EH (cell line): ENCODE data around the gene TENM3.
"Not testable (repeated sequence)": the region's sequence is repeated elsewhere in the genome, so short reads cannot be mapped to it uniquely, and the experiment has no call there.

Experiments
- DNase-seq: peaks from one replicate; pipeline ENCODE4 v3.0.0-alpha.2; 2015; ENCODE audit warnings: low read depth

The TENM3 gene

DNA sequence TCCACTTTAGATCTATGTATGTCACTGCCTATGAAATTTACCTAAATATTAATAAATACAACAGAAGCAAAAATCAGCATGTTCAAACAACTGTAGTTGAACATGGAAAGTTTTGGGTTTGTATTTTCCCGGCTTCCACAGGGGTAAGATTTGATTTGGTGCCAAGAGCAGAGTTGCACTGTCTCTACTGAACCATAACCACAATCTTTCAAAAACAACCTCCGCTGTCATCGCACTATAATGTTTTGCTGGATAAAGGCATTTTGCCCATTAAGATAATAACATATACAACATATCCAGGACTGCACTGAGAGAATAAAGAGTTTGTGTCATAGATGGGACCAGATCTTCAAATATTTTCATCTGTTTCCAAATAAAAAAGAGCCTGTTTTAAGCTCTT lies 94.9 kb downstream of the TENM3 start:
- DNase-seq = peak; percentile 8

DNA sequence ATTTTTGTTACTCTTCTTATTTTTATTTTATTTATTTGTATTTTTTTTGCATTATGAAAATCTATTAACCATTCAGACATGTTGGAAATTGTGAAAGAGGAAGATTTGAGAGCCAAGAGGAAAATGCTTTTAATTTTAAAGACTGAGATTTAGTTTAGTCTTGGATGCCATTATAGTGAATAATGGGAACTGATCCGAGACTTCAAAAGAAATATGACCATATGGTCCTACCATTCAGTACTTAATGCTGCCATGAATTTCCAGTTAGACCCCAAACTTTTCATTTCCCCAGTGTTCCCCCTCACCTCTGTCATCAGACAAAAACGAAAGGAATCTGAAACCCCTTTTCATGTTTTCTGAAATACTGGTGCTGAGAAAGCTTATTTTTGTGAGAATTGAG lies 95.5 kb downstream of the TENM3 start:
- DNase-seq = peak; percentile 44

DNA sequence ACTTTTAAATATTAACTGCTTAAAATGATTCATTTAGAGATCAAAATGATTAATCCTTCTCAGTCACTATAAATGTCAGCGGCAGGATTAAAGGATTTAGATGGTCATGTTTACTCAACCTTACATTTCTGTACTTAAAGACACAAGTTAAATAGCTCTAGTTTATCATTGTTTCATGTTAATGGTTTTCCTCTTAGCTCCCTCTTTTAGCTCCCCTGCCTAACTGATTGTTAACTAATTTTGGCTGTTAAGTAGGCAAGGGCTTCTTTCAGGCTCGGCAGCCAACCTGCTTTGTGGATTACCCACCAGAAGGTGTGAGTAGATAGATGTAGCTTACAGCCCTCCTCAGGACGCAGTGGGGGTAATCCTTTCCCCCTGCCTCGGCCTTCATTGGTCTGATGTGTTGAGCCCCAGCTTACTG lies 96.0 kb downstream of the TENM3 start:
- DNase-seq = peak; percentile 12

DNA sequence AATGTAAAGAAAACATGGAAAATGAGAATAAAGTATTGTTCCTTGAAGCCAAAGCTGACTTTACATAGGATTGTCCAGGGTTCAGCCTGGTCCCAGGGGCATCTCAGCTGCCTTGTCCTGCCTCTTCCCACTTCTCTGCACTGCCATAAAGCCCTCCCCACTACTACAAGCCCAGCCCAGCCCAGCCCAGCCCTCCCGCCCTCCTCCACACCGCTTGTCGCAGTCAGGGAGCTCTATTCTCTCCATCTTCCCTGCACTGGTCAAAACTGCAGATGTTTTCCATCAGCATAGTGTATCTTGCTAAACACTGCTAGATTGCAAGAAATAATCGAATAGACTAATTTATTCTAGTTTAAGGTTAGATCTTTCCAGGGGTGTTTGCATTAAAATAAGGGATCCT lies 100.3 kb downstream of the TENM3 start:
- no peak for DNase-seq

DNA sequence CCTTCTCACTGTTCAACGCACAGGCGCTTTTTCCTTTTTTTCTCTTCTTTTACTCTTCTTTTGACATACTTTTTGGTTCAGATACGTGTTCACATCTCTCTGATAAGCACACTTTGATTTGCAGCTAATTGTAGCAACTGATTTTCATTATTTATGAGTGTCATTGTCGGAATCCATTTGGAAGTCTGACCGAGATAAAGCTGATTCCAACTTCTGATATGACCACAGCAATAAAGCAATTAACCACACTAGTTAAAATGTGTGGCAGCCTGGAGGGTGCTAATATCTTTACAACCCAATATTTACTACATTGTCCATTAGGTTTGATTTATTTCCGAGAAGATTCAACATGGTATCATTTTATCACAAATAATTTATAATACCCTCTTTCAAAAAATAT lies 101.8 kb downstream of the TENM3 start:
- no peak for DNase-seq

DNA sequence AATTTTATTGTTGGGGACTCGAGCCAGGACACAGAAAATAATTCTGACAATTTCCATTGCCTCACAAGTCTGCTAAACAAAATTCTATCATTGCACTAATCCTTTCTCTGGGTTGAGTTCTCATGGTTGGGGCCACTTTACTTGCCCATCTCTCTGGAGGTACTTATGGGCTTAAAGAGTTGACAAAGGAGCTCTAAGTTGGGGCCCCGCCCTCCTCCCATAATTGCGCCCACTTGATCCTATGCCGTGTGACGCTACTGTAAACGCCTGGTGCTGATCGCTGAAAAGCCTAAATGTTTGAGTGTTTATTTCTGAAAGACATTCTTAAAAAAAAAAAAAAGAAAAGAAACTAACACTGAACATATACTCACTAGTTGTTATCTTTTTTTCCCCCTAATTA lies 103.0 kb downstream of the TENM3 start:
- no peak for DNase-seq

DNA sequence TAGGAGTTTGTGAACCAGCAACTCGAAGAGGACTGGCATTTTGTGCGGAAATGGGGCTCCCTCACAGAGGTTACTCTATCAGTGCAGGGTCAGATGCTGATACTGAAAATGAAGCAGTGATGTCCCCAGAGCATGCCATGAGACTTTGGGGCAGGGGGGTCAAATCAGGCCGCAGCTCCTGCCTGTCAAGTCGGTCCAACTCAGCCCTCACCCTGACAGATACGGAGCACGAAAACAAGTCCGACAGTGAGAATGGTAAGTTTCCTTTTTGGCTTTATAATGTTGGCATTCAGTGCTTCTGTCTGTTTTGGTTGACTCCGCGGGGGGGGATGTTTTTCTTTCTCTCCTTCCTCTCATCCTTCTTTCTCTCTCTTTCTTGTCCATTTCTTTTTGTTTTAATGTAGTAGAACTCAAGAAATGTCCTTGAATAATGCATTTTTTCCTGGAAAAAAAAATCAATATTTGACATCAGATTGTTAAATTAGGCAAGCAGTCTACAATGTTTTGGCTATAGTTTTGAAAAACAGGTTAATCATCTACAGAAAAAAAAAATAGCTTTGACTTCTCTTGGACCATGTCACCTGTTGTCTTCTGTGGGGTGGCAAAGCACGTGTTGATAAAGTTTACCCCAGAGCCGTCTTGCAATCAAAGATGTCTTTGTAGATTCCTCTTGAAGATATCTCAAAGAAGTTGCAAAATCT lies 103.6 kb downstream of the TENM3 start:
- DNase-seq = no peak

DNA sequence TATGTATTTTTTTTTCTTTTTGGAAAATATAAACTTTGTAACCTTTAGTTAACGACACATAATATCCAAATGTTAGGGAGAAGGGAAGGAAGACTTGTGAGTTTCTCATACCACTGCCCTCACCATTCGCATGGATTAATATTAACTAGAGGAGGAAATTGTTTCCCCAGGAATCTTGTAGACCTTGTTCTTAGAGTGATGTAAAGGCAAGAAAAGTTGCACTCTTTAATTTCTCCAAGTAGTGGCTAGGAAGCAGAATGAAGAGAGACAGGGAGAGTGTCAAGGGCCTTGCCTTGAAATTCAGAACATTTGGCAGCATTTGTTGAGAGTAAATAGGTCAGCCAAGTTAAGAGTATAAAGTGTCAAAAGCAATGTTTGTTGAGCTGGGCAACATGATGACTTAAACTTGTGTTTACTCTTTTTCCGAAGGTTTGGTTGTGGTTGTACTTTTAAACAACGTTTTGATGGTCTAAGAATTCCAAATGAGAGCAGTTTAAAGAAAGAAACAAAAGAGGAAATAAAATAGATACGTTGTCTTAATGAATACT lies 105.7 kb downstream of the TENM3 start:
- DNase-seq = no peak

DNA sequence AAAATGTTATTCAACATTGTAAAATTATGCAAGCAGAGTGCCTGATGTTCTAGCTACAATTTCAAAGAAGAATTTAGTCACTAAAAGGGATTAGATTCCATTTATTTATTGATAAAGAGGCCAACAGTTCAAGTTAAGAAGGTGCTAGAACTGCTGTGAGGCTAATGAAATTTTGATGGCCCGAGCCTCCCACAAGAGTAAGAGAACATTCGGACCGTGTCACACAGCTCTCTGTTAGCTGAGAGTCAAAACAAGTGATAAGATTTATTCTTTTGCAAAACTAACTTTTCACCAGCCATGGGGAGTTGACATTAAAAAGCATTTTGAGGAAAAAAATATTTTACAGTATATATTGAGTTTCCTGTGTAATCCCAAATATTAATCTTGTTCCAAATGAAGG lies 106.8 kb downstream of the TENM3 start:
- DNase-seq = no peak

DNA sequence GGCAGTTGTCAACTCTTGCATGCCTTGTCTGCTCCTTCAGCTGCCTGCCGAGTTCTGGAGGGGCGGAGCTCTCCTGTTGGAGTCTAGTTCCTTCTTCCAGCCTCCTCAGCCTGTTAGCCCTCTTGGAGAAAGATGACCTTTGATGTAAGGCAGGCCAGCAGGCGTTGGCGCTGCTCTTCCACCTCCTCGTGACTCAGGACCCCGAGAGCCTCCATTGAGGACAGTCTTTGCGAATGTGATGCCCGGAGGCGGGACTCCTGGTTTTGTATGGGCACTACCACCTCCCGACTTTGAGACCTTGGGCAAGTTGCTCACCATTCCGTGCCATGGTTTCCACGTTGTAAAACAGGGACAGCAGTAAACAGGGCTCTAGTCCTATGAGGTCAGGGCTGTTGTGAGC lies 108.3 kb downstream of the TENM3 start:
- no peak for DNase-seq

DNA sequence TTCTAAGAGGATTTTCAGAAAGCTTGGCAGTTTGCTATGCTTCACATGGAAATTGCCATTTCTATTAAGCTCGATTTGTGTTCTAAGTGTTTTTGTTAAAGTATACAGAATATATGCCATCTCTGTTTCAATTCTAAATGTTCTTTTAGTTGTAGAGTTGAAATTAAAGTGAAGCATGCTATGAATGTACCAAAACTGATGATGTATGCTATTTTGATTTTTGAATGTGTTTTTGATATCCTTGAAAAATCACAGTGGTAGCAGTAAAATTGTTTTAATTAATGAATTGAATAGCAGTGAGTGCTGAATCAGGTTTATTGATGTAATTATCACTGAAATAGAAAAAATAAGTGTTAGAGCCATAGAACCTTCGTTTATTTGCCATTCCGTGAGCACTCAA lies 110.9 kb downstream of the TENM3 start:
- DNase-seq = no peak

DNA sequence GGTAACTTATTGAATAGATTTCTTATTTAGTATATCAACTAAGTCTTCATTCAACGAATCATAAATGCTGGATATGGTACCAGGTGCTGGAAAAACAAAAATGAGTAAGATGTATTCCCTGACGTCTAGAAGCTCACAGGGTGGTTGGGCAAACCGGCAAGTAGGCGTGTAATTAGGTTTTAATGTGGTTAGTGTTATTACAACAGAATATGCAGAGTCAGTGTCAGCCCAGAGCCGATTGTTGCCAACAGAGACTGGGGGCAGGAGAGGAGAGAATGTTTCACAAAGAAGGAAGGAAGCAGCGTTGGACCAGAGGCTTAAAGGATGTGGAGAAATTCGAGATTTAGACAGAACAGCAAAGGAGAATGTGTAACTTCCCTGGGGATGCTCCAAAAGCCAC lies 111.7 kb downstream of the TENM3 start:
- peak; percentile 4 for DNase-seq

DNA sequence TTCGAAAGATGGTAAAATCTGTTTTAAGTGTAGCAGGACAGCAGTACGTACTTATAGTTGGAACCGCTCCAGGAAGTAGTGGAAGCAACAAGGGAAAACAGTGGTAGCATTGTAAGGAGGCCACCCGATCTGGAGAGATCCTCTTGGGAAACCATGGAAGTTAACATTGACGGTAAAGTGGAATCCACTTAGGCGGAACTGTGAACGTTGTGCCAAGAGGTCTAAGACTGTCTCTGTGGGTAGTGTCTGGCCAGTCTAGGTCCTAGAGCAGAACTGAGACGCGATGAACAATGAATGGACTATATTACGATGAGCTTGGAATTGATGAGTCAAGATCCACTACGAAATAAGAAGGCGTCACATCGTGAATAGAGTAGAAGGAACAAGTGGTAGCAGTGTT lies 124.0 kb downstream of the TENM3 start:
- DNase-seq = no peak

DNA sequence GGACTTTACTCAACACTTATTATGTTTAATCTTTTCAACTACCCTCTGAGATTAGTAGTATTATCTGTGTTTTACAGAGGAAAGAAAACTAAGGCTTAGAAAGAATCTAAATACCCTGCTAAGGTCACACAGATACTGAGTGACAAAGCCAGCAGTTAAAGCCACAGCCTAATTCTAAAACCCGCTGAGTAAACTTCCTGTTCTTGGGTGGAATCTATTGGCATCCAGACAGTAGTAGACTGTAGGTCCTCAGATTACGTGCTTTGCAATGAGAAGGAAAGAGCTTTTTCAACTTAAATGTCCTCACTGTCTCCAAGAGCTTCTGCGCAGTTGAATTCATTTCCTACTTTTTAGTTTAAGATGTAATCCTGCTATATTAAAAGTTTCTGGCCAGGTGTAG lies 126.0 kb downstream of the TENM3 start:
- DNase-seq = peak; percentile 71

DNA sequence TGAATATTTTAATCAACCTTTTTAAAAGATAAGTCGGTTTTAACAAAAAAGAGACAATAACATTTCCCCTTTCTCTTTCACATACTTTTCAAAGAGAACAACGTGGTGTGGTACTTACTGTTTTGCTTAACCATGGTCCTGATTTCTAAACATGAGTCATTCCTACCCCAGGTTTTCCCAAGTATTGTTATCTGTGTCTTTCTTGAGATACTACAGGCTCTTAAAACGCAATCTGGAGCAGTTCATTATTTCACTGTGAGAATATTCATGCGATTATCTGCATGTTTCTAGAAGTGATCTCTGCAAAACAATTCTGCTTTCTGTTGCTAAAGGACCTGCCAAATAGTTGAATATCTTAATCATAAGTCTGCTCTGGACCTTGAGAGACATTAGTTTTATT lies 127.3 kb downstream of the TENM3 start:
- DNase-seq = peak; percentile 5

DNA sequence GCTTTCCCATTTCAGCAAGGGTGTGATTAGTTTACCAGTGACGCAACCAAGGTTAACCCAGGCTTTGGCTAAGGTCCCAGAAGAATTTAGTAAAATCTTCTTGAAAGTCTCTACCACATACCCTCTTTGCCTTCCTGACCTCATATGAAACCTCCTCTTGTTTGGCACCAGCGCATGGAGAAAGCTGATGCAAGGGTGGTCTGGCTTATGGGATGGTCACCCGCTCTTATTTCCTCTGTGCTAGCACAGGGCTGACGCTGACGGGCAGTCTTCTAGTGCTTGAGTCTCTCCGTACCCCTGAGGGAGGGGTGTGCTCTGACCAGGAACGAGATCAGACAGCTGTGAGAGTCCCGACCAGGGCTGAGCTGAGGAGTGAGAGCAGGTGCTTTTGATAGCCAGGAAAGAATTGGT lies 137.6 kb downstream of the TENM3 start:
- no peak for DNase-seq

DNA sequence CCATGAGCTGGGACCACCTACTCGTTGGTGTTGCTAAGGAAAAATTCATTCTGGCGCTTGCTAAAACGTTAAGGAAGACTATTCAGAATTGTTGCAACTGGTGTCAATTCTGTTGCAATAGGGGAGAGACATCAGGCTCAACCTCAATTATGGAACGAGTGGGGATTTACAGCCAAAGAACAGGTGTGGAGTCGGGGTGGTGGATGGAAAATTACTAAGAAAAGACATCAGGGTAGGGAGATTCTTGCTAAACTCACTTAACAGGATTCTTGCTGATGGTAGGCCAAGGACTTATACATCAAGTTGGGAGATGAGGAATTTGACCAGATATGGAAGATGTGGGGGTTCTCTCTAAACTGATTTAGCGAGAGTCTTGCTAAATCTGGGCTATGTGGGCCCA lies 139.7 kb downstream of the TENM3 start:
- no peak for DNase-seq

DNA sequence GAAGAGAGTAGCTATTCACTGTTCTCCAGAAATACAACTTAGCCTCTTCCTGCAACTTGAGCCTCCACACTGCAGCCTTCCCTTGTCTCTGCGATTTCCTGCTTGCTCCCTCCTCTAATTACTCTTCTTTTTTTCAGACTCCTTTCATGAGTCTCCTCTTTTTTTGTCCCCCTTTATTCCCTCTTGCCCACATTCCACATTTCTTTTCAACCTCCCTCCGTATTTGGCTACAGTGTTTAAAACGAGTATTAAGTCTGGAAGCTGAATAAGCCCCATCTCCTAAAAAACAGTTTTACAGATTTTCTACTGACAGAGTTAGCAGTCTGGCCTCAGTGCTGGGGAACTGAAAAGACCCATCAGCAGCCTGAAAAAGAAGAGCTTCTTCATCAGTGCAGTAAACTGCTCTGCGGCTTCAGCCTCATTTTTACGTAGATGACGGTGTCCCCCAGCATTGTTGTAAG lies 141.5 kb downstream of the TENM3 start:
- peak; percentile 13 for DNase-seq

DNA sequence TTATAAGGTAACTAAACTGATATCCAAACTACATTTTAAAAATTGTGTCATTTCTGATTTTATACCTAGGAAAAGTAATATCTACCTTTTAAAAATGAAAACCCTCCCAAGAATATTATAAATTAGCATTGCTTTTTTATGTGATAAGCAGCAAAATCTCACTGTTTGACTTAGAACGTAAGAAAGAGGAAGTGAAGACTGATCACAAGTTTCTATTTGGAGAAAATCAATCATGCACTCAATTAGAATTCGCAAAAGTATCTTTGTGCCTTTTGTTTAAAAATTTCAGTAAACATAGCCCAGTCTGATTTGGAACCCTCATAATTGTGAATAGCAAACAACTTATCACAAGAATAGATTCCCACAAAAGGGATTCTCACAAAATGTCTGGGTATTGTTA lies 142.7 kb downstream of the TENM3 start:
- DNase-seq = no peak

DNA sequence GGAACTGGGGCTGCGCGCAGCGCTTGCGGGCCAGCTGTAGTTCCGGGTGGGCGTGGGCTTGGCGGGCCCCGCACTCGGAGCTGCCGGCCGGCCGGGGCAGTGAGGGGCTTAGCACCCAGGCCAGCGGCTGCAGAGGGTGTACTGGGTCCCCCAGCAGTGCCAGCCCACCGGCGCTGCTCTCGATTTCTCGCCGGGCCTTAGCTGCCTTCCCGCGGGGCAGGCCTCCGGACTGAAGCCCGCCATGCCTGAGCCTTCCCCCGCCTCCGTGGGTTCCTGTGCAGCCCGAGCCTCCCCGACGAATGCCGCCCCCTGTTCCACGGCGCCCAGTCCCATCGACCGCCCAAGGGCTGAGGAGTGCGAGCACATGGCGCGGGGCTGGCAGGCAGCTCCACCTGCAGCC lies 143.4 kb downstream of the TENM3 start:
- DNase-seq = not testable (repeated sequence)

DNA sequence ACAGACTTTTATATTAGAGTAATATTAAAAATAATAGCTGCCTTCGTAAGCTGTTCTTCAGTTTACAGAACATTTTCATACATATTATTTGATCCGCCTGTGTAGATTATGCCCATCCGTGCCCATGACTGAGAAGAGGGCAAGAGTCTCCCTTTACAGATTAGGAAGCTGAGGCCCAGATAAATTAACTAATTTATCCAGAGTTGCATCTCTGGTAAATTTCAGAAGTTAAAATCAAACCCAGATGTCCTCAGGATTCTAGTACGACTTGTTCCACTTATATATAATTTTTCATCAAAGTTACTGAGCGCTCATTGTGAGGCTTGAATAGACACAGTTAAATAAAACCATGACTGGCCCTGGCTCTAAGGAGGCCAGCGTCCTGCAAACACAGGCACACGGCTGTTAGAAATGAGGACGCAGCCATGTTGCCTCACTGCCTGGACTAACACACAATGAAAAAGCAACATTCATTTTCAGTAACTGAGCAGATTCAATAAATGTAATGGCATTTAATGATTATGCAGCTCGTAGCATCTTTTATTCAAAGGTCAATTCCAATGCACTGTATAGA lies 148.0 kb downstream of the TENM3 start:
- DNase-seq = no peak

DNA sequence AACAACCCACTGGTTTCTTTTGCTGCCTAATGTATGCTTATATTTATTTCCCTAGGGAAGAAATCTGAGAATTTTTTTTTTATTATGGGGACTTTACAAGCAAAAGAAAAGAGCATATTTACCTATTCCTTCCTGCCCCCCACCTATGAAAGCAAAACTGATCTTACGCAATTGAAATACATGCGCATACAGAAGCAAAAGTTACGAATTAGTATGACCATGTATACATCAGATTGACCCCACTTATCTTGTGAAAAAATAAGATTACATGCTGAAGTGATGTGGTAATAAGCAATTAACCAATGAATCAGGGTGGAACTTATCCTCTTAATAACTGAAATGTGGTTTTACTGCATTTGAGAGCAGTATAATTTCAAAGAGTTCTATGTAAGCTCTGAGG lies 151.0 kb downstream of the TENM3 start:
- no peak for DNase-seq

DNA sequence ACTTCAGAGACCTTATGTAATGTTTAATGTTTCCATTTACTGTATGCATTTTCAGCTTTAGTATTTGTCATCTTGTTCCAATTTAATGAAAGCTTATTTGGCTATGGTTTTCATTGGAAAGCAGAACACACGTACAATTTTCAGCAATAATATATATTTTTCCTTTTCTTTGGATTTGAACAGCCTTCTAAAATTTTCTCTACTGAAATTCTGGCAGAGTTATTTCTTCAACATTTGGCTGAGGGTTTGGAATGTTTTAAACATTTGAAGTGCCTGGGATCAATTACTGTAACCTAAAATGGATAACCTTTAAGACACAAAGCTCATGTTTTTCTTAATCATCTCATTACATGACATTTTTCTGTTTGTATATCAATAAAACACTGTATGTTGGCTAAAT lies 156.9 kb downstream of the TENM3 start:
- no peak for DNase-seq

DNA sequence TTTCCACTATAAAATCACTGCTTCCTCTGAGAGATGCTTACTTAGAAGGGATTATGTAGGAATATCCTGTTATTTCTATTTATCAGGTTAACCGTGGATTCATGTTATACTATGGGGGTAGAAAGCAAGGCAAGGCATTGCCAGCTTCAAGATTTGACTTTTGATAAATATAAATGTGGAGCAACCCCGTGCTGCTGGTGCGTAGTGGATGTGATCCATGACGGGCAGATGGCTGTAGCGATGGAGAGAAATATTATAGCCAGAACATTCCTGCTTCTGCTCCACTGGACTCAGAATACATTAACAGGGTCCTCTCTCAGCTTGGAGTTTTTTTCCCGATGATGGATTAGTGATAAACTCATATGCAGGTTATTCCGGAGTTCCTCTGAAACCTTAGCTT lies 157.6 kb downstream of the TENM3 start:
- no peak for DNase-seq
